ENCODE data around the gene PLCB4. TPM values are rescaled to one million over a fixed set of nuclear protein-coding genes. Genes with fewer than 3 reads are reported as not detected.
A peak's percentile ranks its signal among the peaks of the same experiment; 100 is the strongest.

Gene PLCB4
- total RNA-seq, 2 experiments from 2014 or later = 0.06 TPM; not detected in 1

GRCh38 chr20:9319687-9320384, 250.9 kb downstream of the PLCB4 start:
- ChIA-PET CTCF (no interaction called here), POLR2A (no interaction called here)
- DNase-seq = no peak
- Histone ChIP-seq H3K4me1 (ENCODE audit: insufficient read depth, low read length) (no peaks in the 10 kb centered on the region), H3K36me3 (ENCODE audit: insufficient read depth, low read length) (no peaks in the 10 kb centered on the region), H3K9me3 (ENCODE audit: control insufficient read depth in 1 of 2, insufficient read depth in 1 of 2, low read length in 2 of 2) (no peaks in the 10 kb centered on the region), H3K27ac (ENCODE audit: low read depth in 1 of 2, low read length in 2 of 2) (no peak overlapping the region), H3K27me3 (ENCODE audit: control insufficient read depth in 1 of 2, insufficient read depth in 2 of 2, low read length in 2 of 2) (no peaks in the 10 kb centered on the region), H3K4me3 (ENCODE audit: low read length) (no peak overlapping the region)
- Mint-ChIP-seq H3K27ac (no peak overlapping the region), H3K4me3 (peak overlapping the region; percentile 2), H3K36me3 (ENCODE audit: low read depth) (no peaks in the 10 kb centered on the region), H3K4me1 (ENCODE audit: low read depth) (no peaks in the 10 kb centered on the region), H3K27me3 (no peaks in the 10 kb centered on the region), H3K9me3 (no peaks in the 10 kb centered on the region)
- no peak for ATAC-seq (ENCODE audit: poor library complexity)
- intact Hi-C loops (cut with DNase I, micrococcal nuclease) = no loop called here
- no peak for TF ChIP-seq CTCF (IDR thresholded peaks at IDR 0.05)

- Histone ChIP-seq H3K36me3 (ENCODE audit: insufficient read depth, low read length) (no peaks in the 10 kb centered on the region), H3K27me3 (ENCODE audit: control insufficient read depth in 1 of 2, insufficient read depth in 2 of 2, low read length in 2 of 2) (no peaks in the 10 kb centered on the region), H3K9me3 (ENCODE audit: control insufficient read depth in 1 of 2, insufficient read depth in 1 of 2, low read length in 2 of 2) (no peaks in the 10 kb centered on the region), H3K4me3 (ENCODE audit: low read length) (no peak overlapping the region), H3K27ac (ENCODE audit: low read depth in 1 of 2, low read length in 2 of 2) (no peak overlapping the region), H3K4me1 (ENCODE audit: insufficient read depth, low read length) (no peaks in the 10 kb centered on the region)
- Mint-ChIP-seq H3K4me1 (ENCODE audit: low read depth) (no peaks in the 10 kb centered on the region), H3K27me3 (no peaks in the 10 kb centered on the region), H3K4me3 (no peak overlapping the region), H3K36me3 (ENCODE audit: low read depth) (no peaks in the 10 kb centered on the region), H3K27ac (no peak overlapping the region), H3K9me3 (no peaks in the 10 kb centered on the region)
- POLR2A ChIA-PET = no interaction called here
- no peak for DNase-seq
- intact Hi-C loops (cut with DNase I, micrococcal nuclease) = no loop called here
- TF ChIP-seq CTCF (IDR thresholded peaks at IDR 0.05) = no peak
- CTCF ChIA-PET = no interaction called here
- no peak for ATAC-seq (ENCODE audit: poor library complexity)
These were observed 252.1 kb downstream of the PLCB4 start for GRCh38 chr20:9321007-9321406.

GRCh38 chr20:9322661-9323060, 253.8 kb downstream of the PLCB4 start:
- ATAC-seq (ENCODE audit: poor library complexity) = no peak
- POLR2A ChIA-PET = no interaction called here
- Mint-ChIP-seq H3K27ac (no peak overlapping the region), H3K4me3 (no peak overlapping the region), H3K27me3 (no peaks in the 10 kb centered on the region), H3K9me3 (no peaks in the 10 kb centered on the region), H3K36me3 (ENCODE audit: low read depth) (no peaks in the 10 kb centered on the region), H3K4me1 (ENCODE audit: low read depth) (no peaks in the 10 kb centered on the region)
- Histone ChIP-seq H3K36me3 (ENCODE audit: insufficient read depth, low read length) (no peaks in the 10 kb centered on the region), H3K4me1 (ENCODE audit: insufficient read depth, low read length) (no peaks in the 10 kb centered on the region), H3K4me3 (ENCODE audit: low read length) (no peak overlapping the region), H3K9me3 (ENCODE audit: control insufficient read depth in 1 of 2, insufficient read depth in 1 of 2, low read length in 2 of 2) (no peaks in the 10 kb centered on the region), H3K27ac (ENCODE audit: low read depth in 1 of 2, low read length in 2 of 2) (no peak overlapping the region), H3K27me3 (ENCODE audit: control insufficient read depth in 1 of 2, insufficient read depth in 2 of 2, low read length in 2 of 2) (no peaks in the 10 kb centered on the region)
- no peak for TF ChIP-seq CTCF (IDR thresholded peaks at IDR 0.05)
- CTCF ChIA-PET = no interaction called here
- no peak for DNase-seq
- intact Hi-C loops (cut with DNase I, micrococcal nuclease) = no loop called here

Measured in CD4-positive, alpha-beta T cell (primary cell).